ENCODE data around the gene C2CD2.

DNA sequence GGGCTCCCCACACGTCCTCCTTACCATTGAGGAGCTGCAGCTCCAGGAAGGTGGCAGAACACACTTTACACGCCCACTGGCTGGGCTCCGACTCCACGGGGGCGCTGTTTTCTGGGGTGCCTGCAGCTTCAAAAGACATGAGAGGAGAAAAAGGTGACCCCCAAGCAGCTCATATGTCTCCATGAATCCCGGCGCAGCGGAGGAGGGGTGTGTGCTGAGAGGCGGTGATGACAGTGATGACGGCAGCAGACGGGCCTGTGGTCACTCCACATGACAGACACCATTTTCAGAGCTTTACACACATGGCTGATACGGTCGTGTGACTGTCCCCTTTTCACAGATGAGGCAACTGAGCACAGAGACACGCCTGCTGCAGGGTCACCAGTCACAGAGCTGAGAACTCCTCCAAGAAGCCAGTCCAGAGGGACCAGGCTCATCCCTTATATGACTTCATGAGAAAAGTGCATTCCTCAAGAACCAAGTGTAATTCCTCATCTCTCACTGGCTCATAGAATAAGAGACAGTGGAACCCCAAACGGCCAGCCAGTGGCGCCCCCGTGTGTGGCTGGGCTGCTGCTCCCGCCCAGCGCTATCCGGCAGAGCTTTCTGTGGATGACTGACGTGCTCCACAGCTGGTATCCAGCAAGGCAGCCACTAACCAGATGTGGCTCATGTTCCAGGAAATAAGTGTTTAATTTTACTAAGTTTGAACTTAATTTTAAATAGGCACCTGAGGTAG is 106.6 kb downstream of the C2CD2 start:
- TF ChIP-seq POLR2AphosphoS5 (IDR thresholded peaks at IDR 0.05; ENCODE audit: low read depth, low read length) (no peak), POLR2A (IDR thresholded peaks at IDR 0.05; ENCODE audit: low read depth, low read length) (no peak), TAF1 (IDR thresholded peaks at IDR 0.05; ENCODE audit: borderline replicate concordance, low read depth, low read length) (no peak)

Measured in GM12892 (cell line).